ENCODE measurements around the gene KIF26B.

KIF26B gene

GRCh38 chr1:245608271-245608670 is 453.5 kb downstream of the KIF26B start:
- no peak overlapping the region for H3K4me3 ChIP-seq (ENCODE audit: low read depth, low read length, poor library complexity, severe bottlenecking)
- H4K20me1 ChIP-seq (ENCODE audit: insufficient read depth, low read length) = no peaks in the 10 kb centered on the region
- no peaks in the 10 kb centered on the region for H3F3A ChIP-seq (ENCODE audit: insufficient read depth, low read length)
- H3K4me1 ChIP-seq (ENCODE audit: insufficient read depth, low read length, severe bottlenecking) = no peaks in the 10 kb centered on the region
- H3K9me2 ChIP-seq (ENCODE audit: low read depth, low read length) = no peaks in the 10 kb centered on the region
- TF ChIP-seq CTCF (IDR thresholded peaks at IDR 0.05; ENCODE audit: low read length) (no peak), EZH2 (IDR thresholded peaks at IDR 0.05; ENCODE audit: borderline replicate concordance, low read length) (no peak)
- H3K79me2 ChIP-seq (ENCODE audit: insufficient read depth, low read length) = no peaks in the 10 kb centered on the region
- no peak overlapping the region for H3K9ac ChIP-seq (ENCODE audit: low read length)
- no peak overlapping the region for H2AFZ ChIP-seq (ENCODE audit: low read length)
- H3K4me2 ChIP-seq (ENCODE audit: low read length) = no peak overlapping the region
- no peaks in the 10 kb centered on the region for H3K36me3 ChIP-seq (ENCODE audit: insufficient read depth, low read length)
- H3K27ac ChIP-seq (ENCODE audit: low read depth, low read length, poor library complexity, severe bottlenecking) = no peak overlapping the region
- no peaks in the 10 kb centered on the region for H3K9me3 ChIP-seq (ENCODE audit: low read length)
- H3K27me3 ChIP-seq (ENCODE audit: insufficient read depth, low read length) = no peaks in the 10 kb centered on the region

GRCh38 chr1:245609354-245610150 is 454.8 kb downstream of the KIF26B start:
- Histone ChIP-seq H3K9me3 (ENCODE audit: low read length) (no peaks in the 10 kb centered on the region), H3K4me2 (ENCODE audit: low read length) (no peak overlapping the region), H3K4me3 (ENCODE audit: low read depth, low read length, poor library complexity, severe bottlenecking) (no peak overlapping the region), H3K9ac (ENCODE audit: low read length) (no peak overlapping the region), H3K27ac (ENCODE audit: low read depth, low read length, poor library complexity, severe bottlenecking) (no peak overlapping the region), H3K79me2 (ENCODE audit: insufficient read depth, low read length) (no peaks in the 10 kb centered on the region), H3K27me3 (ENCODE audit: insufficient read depth, low read length) (no peaks in the 10 kb centered on the region), H4K20me1 (ENCODE audit: insufficient read depth, low read length) (no peaks in the 10 kb centered on the region), H3F3A (ENCODE audit: insufficient read depth, low read length) (no peaks in the 10 kb centered on the region), H3K36me3 (ENCODE audit: insufficient read depth, low read length) (no peaks in the 10 kb centered on the region), H2AFZ (ENCODE audit: low read length) (no peak overlapping the region), H3K9me2 (ENCODE audit: low read depth, low read length) (no peaks in the 10 kb centered on the region), H3K4me1 (ENCODE audit: insufficient read depth, low read length, severe bottlenecking) (no peaks in the 10 kb centered on the region)
- TF ChIP-seq EZH2 (IDR thresholded peaks at IDR 0.05; ENCODE audit: borderline replicate concordance, low read length) = no peak
- TF ChIP-seq CTCF (IDR thresholded peaks at IDR 0.05; ENCODE audit: low read length) = no peak

GRCh38 chr1:245611251-245611650 is 456.5 kb downstream of the KIF26B start:
- no peaks in the 10 kb centered on the region for H3K9me2 ChIP-seq (ENCODE audit: low read depth, low read length)
- no peak overlapping the region for H3K4me2 ChIP-seq (ENCODE audit: low read length)
- H4K20me1 ChIP-seq (ENCODE audit: insufficient read depth, low read length) = no peaks in the 10 kb centered on the region
- no peaks in the 10 kb centered on the region for H3K79me2 ChIP-seq (ENCODE audit: insufficient read depth, low read length)
- H2AFZ ChIP-seq (ENCODE audit: low read length) = no peak overlapping the region
- no peaks in the 10 kb centered on the region for H3K9me3 ChIP-seq (ENCODE audit: low read length)
- no peak overlapping the region for H3K4me3 ChIP-seq (ENCODE audit: low read depth, low read length, poor library complexity, severe bottlenecking)
- H3K36me3 ChIP-seq (ENCODE audit: insufficient read depth, low read length) = no peaks in the 10 kb centered on the region
- TF ChIP-seq CTCF (IDR thresholded peaks at IDR 0.05; ENCODE audit: low read length) (no peak), EZH2 (IDR thresholded peaks at IDR 0.05; ENCODE audit: borderline replicate concordance, low read length) (no peak)
- no peaks in the 10 kb centered on the region for H3K27me3 ChIP-seq (ENCODE audit: insufficient read depth, low read length)
- no peak overlapping the region for H3K9ac ChIP-seq (ENCODE audit: low read length)
- no peaks in the 10 kb centered on the region for H3F3A ChIP-seq (ENCODE audit: insufficient read depth, low read length)
- no peak overlapping the region for H3K27ac ChIP-seq (ENCODE audit: low read depth, low read length, poor library complexity, severe bottlenecking)
- no peaks in the 10 kb centered on the region for H3K4me1 ChIP-seq (ENCODE audit: insufficient read depth, low read length, severe bottlenecking)
